ENCODE measurements around the gene SMYD4. TPM values are rescaled to one million over a fixed set of nuclear protein-coding genes. Genes with fewer than 3 reads are reported as not detected.

Gene SMYD4
- total and polyA plus RNA-seq, 10 of the 15 experiments (the other 5 are each of a cell fraction or from before 2014, with no cell fraction given) = 2.1 to 18.8 (median 13.7) TPM

GRCh38 chr17:1834380-1835149 is 4.9 kb upstream of the SMYD4 start:
- ChIA-PET CTCF (interaction anchor here (1.0 to 2.7 kb wide), 8 partner anchors 14 to 582 kb away, joined by 3 to 26 read pairs (median 6); no protein-coding TSS in a partner anchor), SMC1A (ENCODE audit: uncharacterized antibody, unreplicated experiment) (interaction anchor here (1.0 to 2.8 kb wide), 8 partner anchors 10 to 118 kb away, joined by 3 to 26 read pairs (median 6); no protein-coding TSS in a partner anchor), RAD21 (ENCODE audit: unreplicated experiment) (interaction anchor here (1.3 to 2.7 kb wide), 6 partner anchors 28 to 118 kb away, joined by 3 to 17 read pairs (median 8); no protein-coding TSS in a partner anchor), POLR2A (interaction anchor here (0.6 to 3.9 kb wide), 5 partner anchors 15 to 227 kb away, joined by 3 to 18 read pairs (median 5); partner anchors contain the start of gene WDR81)
- Histone ChIP-seq H3K27me3 (replicated peaks in 1 of 2; ENCODE audit: control insufficient read depth in 2 of 2, insufficient read depth in 2 of 2, low read length in 1 of 2) (no peaks in the 10 kb centered on the region), H3K9me3 (replicated peaks; ENCODE audit: control insufficient read depth, insufficient read depth, low read length) (no peaks in the 10 kb centered on the region), H3K4me2 (ENCODE audit: control insufficient read depth, insufficient read depth) (peak overlapping the region; percentile 66), H3K36me3 (ENCODE audit: control insufficient read depth in 2 of 2, insufficient read depth in 2 of 2, low read length in 1 of 2) (peaks cover 0 to 4% of the 10 kb centered on the region in 2 experiments; a peak in 1 of 4 replicates), H3K79me2 (ENCODE audit: control insufficient read depth, insufficient read depth, low read length) (peaks cover 63% of the 10 kb centered on the region), H3K9ac (ENCODE audit: control insufficient read depth, insufficient read depth, low read length) (no peak overlapping the region), H2AFZ (ENCODE audit: control insufficient read depth, low read depth, low read length) (no peak overlapping the region), H3K27ac (ENCODE audit: control insufficient read depth, insufficient read depth) (peak overlapping the region; percentile 53), H3K4me1 (ENCODE audit: control insufficient read depth, insufficient read depth, low read length) (peaks cover 21% of the 10 kb centered on the region), H3K4me3 (peak overlapping the region; percentile 38; the same call in 1 of the 2 replicates), H4K20me1 (ENCODE audit: control insufficient read depth, insufficient read depth) (no peaks in the 10 kb centered on the region)
- in situ Hi-C loops (cut with MboI) = loop anchor here (5.0 kb wide), 1 partner anchor 112 kb away; the partner anchor contains the start of gene WDR81
- WGBS (ENCODE audit: insufficient coverage, insufficient replicate concordance, low lambda C conversion rate, missing lambda C conversion rate) = 55% methylated on average over 12 of the region's 12 CpGs
- FAIRE-seq = peak; percentile 93
- intact Hi-C loops (cut with micrococcal nuclease; ENCODE audit: unreplicated experiment) = no loop called here
- peak; percentile 80 for ATAC-seq
- BruUV-seq (replicated peaks) = no TSS peak
- DNase-seq (ENCODE audit: low read depth, low spot score) = peak; percentile 96
- TF ChIP-seq RCOR1 (conservative IDR thresholded peaks at IDR 0.05; ENCODE audit: low read depth, low read length) = no peak
- peak; percentile 59; the same call in 1 of the 2 replicates for TF ChIP-seq IRF4 (IDR thresholded peaks at IDR 0.05; ENCODE audit: low read depth, low read length)
- no peak for TF ChIP-seq PAX8 (IDR thresholded peaks at IDR 0.05)
- no peak for TF ChIP-seq SMAD5 (IDR thresholded peaks at IDR 0.05; ENCODE audit: low read depth)
- peak; percentile 52; the same call in 1 of the 2 replicates for TF ChIP-seq NBN (IDR thresholded peaks at IDR 0.05)
- TF ChIP-seq ZBTB33 (IDR thresholded peaks at IDR 0.05) = no peak
- TF ChIP-seq GATAD2B (conservative IDR thresholded peaks at IDR 0.05; ENCODE audit: low read depth) = no peak
- TF ChIP-seq HDAC6 (IDR thresholded peaks at IDR 0.05; ENCODE audit: unreplicated experiment) = no peak
- no peak for TF ChIP-seq POLR2A (IDR thresholded peaks at IDR 0.05; ENCODE audit: low read depth, low read length)
- no peak for TF ChIP-seq RAD21 (IDR thresholded peaks at IDR 0.05; ENCODE audit: insufficient read depth, low read depth, low read length)
- TF ChIP-seq NR2C1 (IDR thresholded peaks at IDR 0.05) = no peak
- TF ChIP-seq JUND (IDR thresholded peaks at IDR 0.05; ENCODE audit: low read depth, low read length) = no peak
- peak; percentile 92 for TF ChIP-seq SKIL (IDR thresholded peaks at IDR 0.05; ENCODE audit: low read depth, poor library complexity, severe bottlenecking)
- no peak for TF ChIP-seq WRNIP1 (IDR thresholded peaks at IDR 0.05; ENCODE audit: borderline replicate concordance, low read depth, low read length)
- TF ChIP-seq EED (IDR thresholded peaks at IDR 0.05; ENCODE audit: low read depth) = peak; percentile 52; the same call in 1 of the 2 replicates
- TF ChIP-seq ZNF207 (IDR thresholded peaks at IDR 0.05; ENCODE audit: borderline replicate concordance) = no peak
- TF ChIP-seq ATF7 (IDR thresholded peaks at IDR 0.05; ENCODE audit: low read depth) = peak; percentile 94
- TF ChIP-seq TAF1 (IDR thresholded peaks at IDR 0.05; ENCODE audit: borderline replicate concordance, low read depth, low read length) = no peak
- TF ChIP-seq FOXM1 (IDR thresholded peaks at IDR 0.05; ENCODE audit: low read depth, low read length) = peak; percentile 74
- peak; percentile 60; the same call in 1 of the 2 replicates for TF ChIP-seq USF2 (IDR thresholded peaks at IDR 0.05; ENCODE audit: borderline replicate concordance, low read depth, low read length)
- no peak for TF ChIP-seq STAT1 (conservative IDR thresholded peaks at IDR 0.05)

Measured in GM12878 (cell line).